H4 (cell line): ENCODE measurements around the gene OPCML. TPM values are rescaled to one million over a fixed set of nuclear protein-coding genes. Genes with fewer than 3 reads are reported as not detected.

ENCODE experiments used
- DNase-seq: peaks from one replicate; pipeline ENCODE4 v3.0.0-alpha.2; 2015; ENCODE audit warnings: low spot score
- total RNA-seq: library from RNA; depleted of rRNA; stranded (reverse); fragments of >200 nt; shearing (Covaris generic); gene quantifications from 2 replicates; pipeline ENCODE4 v1.2.3, GENCODE V29; 2014

The OPCML gene
- total RNA-seq, 1 experiment from 2014 or later, result 0.12 TPM

GRCh38 chr11:132898676-132899075, 633.6 kb downstream of the OPCML start:
- DNase-seq, result no peak

DNA sequence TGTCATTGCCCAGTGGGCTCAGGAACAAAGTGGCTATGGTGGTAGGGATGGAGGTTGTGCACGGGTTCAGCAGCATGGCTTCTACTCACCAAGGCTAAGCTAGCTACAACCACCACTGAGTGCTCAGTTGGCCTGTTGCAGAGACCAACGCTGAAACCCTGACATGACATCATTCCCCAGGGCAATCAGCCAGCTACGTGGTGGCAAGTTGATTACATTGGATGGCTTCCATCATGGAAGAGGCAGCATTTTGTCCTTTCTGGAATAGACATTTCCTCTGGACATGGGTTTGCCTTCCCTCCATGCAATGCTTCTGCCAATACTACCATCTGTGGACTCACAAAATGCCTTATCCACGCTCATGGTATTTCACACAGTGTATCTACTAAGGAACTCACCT, 634.3 kb downstream of the OPCML start:
- peak; percentile 48 for DNase-seq

DNA sequence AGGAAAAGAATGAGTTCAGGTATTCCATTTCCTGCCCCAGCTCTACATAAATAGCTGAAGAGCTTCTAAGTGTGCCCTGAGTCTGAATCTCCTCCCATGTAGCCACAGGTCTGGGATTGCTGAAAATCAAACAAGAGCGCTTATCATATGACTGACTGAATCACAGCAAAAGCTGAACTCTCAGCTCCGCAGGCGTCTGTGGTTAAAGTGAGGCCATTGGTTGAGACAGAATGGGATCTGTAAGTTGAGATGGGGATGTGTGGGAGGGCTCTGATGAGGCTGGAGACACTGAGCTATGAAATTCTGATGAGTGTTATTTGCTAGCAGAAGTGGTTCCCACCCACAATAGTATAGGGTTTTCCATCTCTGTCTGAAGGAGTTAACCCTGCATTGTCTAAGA, 637.0 kb downstream of the OPCML start:
- DNase-seq, result peak; percentile 60

- no peak for DNase-seq
Measured at GRCh38 chr11:132894606-132895005, 637.7 kb downstream of the OPCML start.

- no peak for DNase-seq
Measured at GRCh38 chr11:132892876-132893275, 639.4 kb downstream of the OPCML start.

- DNase-seq, result no peak
Measured at GRCh38 chr11:132888226-132888625, 644.1 kb downstream of the OPCML start.

- DNase-seq, result no peak
Measured at GRCh38 chr11:132886335-132886734, 646.0 kb downstream of the OPCML start.

- no peak for DNase-seq
Measured at GRCh38 chr11:132883241-132883640, 649.1 kb downstream of the OPCML start.

- DNase-seq, result no peak
Measured at GRCh38 chr11:132881622-132882021, 650.7 kb downstream of the OPCML start.

- no peak for DNase-seq
Measured at GRCh38 chr11:132878111-132878510, 654.2 kb downstream of the OPCML start.

GRCh38 chr11:132876705-132877104, 655.6 kb downstream of the OPCML start:
- DNase-seq, result no peak

- no peak for DNase-seq
Measured at GRCh38 chr11:132876239-132876638, 656.1 kb downstream of the OPCML start.

DNA sequence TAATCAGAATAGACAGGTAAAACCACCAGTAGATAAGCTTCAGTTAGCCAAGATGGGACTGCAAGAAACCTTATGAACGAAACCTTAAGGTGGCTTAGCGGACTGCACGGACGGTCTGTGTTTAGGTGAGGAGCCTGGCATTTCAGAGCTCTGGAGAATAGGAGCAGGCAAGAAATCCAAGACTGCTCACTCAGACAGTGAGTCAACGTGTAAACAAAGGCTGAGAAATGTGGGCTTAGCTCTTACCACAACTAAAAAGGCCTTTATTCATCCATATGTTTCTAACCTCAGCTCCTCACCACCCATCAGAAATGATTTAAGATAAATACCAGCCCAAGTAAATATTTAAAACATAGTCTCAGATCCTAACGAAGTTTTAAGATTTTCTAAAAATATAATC, 657.7 kb downstream of the OPCML start:
- DNase-seq, result peak; percentile 95

GRCh38 chr11:132873841-132874240, 658.5 kb downstream of the OPCML start:
- DNase-seq, result no peak

- DNase-seq, result no peak
Measured at GRCh38 chr11:132872211-132872610, 660.1 kb downstream of the OPCML start.

DNA sequence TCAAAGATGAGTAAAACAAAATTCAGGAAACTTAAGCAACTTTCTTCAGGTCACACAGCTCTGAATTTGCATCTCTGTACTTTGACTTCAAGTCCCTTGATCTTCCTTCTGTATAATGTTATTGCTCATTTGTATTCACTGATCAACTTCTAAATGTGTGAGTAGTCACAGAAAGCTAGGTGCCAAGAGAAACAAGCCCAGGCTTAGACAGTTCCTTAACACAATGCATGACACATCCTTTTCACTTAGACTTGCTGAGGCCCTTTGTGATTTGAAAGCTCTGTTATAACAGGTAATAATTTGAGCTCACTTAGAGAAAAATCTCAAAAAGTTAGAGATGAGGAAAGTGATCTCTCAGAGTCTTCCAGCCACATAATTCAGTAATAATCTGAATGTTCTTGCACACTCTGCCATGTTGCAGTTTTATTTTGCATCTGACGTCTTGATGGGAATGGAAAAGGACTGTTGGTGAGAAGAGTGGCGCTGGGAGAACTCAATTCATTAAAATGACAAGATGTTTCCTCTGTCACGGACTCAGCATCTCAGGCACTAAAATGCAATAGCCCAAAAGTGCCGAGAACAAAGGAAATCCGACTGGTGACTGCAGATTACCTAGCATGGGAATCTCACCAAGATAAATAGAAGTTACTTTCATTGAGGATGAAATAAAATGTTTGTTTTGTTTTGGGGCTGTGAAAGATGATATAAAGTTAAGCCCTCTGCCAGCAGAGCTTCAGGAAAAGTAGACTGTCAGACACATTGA, 665.3 kb downstream of the OPCML start:
- DNase-seq, result no peak

DNA sequence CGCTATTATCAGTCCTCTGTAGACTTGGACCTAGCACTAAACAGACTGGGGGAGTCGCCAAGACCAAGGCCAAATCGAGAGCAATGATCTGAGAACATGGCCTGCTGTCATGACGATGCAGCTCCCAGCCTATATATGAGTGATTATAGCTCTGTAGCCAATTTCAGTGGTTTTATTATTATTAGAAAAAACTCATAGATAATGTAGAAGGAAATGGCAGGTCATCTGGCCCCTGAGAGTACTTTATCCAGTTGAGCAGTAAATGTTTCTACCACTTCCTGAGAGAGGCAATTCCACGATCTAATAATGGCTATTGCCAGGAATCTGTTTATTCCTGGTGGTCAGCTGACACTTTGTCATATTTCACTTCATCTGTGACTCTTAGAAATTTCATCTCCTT, 666.7 kb downstream of the OPCML start:
- DNase-seq, result no peak

DNA sequence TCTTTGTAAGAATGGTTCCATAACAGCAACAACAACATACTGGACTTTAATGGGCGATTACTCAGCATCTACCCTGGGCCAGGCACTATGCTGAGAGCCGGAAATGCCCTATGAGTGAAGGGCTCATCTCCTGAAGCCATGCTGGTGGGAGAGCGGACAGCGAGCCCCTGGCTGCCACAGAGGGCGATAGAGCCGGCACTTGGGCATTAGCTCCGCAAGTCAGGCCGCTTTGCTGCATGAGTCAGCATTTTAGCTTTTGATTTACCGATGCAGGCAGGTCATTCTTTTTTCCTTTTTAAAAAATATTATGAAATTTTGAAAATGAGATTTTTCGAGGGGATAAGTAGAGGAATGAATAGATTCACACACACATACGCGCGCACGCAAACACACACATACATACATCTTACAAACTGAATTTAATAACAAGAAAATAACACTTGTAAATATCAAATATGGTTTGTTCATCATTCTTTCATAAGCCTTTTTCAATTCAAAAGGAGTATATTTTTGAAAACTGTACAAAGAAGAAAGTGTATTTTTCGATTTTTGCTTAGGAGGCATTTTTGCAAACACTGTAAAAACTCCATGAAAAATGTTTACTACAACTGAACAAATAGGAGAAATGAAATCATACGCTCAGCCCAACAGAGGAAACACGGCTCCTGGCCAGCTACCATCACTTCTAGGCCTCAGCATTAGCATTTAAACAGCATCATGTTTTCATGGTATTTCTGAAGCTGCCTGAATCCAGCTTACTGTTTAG, 667.3 kb downstream of the OPCML start:
- DNase-seq, result no peak

GRCh38 chr11:132862933-132863332, 669.4 kb downstream of the OPCML start:
- DNase-seq, result no peak

DNA sequence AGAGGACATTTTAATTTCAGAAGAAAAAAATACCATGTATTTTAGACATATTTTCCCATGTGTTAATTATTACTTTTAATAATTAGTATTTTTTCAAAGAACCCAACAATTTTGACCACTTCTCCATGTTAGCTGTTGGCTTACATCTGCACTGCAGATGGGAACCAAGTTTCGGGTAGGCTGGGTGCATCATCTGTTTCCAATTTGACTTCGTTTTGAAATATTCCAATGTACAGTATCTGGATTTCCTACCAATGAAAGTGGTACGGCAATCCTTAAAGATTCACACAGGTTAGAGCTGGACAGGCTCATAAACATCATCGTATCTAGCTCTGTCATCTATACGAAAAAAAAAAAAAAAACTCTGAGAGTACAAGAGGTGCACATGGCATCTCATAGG, 670.2 kb downstream of the OPCML start:
- DNase-seq, result no peak

DNA sequence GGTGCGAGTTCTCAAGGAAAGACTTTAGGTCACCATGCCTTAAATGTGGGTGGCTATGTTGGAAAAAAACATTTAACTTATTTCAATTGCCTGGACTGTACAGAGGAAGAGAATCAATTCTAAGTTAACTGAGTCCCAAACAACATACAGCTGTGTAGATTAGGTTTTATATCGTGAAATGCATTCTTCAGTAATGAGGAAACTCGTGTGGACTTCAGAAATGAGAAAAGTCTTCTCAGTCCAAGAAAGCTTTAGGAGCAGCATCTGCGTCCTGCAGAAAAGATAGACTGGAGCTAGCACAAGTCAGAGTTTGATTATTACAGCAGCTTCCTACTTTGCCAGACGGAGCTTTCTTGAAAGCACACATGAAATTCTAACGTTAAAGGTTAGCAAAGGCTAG, 673.0 kb downstream of the OPCML start:
- no peak for DNase-seq

- peak; percentile 44 for DNase-seq
Measured at GRCh38 chr11:132858223-132858622, 674.1 kb downstream of the OPCML start.

DNA sequence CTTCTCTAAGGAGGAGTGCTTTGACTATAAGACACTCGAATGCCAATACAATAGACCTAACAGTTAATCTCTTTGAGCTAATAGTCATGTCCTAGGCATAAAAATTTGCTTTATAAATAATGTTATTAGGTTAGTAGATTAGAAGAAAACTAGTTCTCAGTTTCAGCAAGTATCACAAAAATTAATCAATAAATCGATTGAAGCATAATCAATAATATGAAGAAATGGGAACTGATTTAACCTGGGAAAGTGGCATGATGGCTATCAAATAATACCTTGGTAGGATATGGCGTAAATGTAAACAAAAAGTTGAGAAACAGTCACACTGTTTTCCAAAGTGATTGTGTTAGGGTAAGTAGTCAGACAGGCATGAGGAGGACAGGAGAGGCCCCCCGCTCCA, 676.3 kb downstream of the OPCML start:
- no peak for DNase-seq
